ENCODE measurements around the gene POMT1. TPM values are rescaled to one million over a fixed set of nuclear protein-coding genes. Genes with fewer than 3 reads are reported as not detected.
"Not testable (repeated sequence)": the region's sequence is repeated elsewhere in the genome, so short reads cannot be mapped to it uniquely, and the experiment has no call there.

POMT1 gene
- total RNA-seq, 4 donors from 2014 or later = 14.3 to 43.1 (median 32.2) TPM

DNA sequence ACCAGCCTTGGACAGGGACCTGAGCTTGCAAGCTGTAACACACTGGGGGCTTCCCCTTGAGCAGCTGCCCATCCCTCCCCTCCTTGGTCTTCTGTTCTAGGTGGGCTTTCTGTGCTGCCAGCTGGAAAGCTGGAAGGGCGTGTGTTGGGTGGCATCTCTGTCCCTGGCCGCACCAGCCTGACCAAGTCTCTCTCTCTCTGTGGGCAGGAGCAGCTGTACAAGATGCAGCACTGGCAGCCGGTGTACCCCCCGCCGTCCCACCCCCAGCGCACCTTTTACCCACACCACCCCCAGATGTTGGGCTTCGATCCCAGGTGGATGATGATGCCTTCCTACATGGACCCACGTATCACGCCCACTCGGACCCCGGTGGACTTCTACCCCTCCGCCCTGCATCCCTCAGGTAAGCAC is 32.1 kb upstream of the POMT1 start:
- in situ Hi-C loops (cut with MboI; ENCODE audit: low sequenced_read_pairs in 4 of 4) = loop anchor here in 1 of 4 donors (25.0 kb wide), 1 partner anchor 108 kb away; no protein-coding TSS in a partner anchor
- intact Hi-C loops (cut with DNase I; ENCODE audit: low total_unique reads) = no loop called here
- ATAC-seq = no peak
- DNase-seq = no peak
- Histone ChIP-seq H3K27ac (no peak overlapping the region), H3K27me3 (no peaks in the 10 kb centered on the region), H3K4me3 (no peak overlapping the region), H3K9me3 (no peaks in the 10 kb centered on the region), H3K4me1 (no peaks in the 10 kb centered on the region), H3K36me3 (peaks cover 6 to 97% of the 10 kb centered on the region in 2 donors)
- TF ChIP-seq, protein P1, sequence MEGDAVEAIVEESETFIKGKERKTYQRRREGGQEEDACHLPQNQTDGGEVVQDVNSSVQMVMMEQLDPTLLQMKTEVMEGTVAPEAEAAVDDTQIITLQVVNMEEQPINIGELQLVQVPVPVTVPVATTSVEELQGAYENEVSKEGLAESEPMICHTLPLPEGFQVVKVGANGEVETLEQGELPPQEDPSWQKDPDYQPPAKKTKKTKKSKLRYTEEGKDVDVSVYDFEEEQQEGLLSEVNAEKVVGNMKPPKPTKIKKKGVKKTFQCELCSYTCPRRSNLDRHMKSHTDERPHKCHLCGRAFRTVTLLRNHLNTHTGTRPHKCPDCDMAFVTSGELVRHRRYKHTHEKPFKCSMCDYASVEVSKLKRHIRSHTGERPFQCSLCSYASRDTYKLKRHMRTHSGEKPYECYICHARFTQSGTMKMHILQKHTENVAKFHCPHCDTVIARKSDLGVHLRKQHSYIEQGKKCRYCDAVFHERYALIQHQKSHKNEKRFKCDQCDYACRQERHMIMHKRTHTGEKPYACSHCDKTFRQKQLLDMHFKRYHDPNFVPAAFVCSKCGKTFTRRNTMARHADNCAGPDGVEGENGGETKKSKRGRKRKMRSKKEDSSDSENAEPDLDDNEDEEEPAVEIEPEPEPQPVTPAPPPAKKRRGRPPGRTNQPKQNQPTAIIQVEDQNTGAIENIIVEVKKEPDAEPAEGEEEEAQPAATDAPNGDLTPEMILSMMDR (IDR thresholded peaks at IDR 0.05 in 4 of 5, conservative IDR thresholded peaks at IDR 0.05 in 1 of 5) = no peak
- no peak for TF ChIP-seq POLR2A (IDR thresholded peaks at IDR 0.05)

DNA sequence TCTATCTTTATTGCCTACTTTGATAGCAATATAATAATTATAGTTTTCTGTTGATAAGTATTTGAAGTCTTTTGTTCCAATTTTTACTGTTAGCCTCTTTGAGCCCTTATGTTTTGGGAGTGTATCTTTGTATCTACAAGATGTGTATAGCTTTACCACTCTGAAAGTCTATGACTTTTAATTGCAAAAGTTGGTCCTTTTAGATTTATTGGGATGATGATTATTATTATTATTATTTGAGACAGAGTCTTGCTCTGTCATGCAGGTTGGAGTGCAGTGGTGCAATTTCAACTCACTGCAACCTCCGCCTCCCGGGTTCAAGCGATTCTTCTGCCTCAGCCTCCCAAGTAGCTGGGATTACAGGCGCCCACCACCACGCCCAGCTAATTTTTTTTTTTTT is 30.6 kb upstream of the POMT1 start:
- H3K27ac ChIP-seq; DNase-seq; H3K4me3 ChIP-seq; H3K27me3 ChIP-seq; ATAC-seq; H3K9me3 ChIP-seq; intact Hi-C loops (cut with DNase I; ENCODE audit: low total_unique reads): not testable (repeated sequence)
- Histone ChIP-seq H3K36me3 (peaks cover 6 to 97% of the 10 kb centered on the region in 2 donors), H3K4me1 (peaks cover 4 to 10% of the 10 kb centered on the region in 2 donors)
- in situ Hi-C loops (cut with MboI; ENCODE audit: low sequenced_read_pairs in 4 of 4) = loop anchor here in 1 of 4 donors (25.0 kb wide), 1 partner anchor 110 kb away; no protein-coding TSS in a partner anchor

DNA sequence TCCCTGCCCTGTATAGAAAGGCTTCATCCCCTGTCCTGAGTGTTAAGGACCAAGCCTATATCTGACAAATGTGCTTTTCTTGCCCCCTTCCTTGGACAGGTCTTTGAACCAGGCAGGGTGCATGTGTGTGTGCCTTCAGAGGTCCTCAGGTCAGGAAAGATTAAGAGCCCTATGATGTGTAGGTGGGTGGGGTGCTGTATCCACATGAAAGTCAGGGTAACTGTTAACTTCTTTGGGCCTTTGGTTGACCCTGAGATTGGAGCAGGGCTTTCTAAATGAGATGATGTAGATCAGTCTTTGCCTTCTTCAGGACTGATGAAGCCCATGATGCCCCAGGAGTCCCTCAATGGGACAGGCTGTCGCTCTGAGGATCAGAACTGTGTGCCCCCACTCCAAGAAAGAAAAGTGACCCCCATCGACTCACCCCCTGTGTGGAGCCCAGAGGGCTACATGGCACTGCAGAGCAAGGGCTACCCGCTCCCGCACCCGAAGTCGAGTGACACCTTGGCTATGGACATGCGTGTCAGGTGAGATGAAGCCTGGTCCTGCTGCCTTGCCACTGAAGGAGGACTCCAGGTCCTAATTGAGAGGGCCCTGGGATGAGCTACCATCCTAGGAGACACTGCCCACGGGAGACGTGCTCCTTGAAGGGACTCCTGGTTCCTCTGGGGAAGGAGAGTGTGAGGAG is 29.4 kb upstream of the POMT1 start:
- Histone ChIP-seq H3K9me3 (no peaks in the 10 kb centered on the region), H3K27ac (no peak overlapping the region), H3K4me3 (no peak overlapping the region), H3K27me3 (no peaks in the 10 kb centered on the region), H3K36me3 (peaks cover 6 to 96% of the 10 kb centered on the region in 2 donors), H3K4me1 (peaks cover 10 to 12% of the 10 kb centered on the region in 2 donors)
- TF ChIP-seq POLR2A (IDR thresholded peaks at IDR 0.05) = no peak
- TF ChIP-seq, protein P1 (IDR thresholded peaks at IDR 0.05 in 4 of 5, conservative IDR thresholded peaks at IDR 0.05 in 1 of 5) = no peak
- no peak for ATAC-seq
- DNase-seq = no peak
- intact Hi-C loops (cut with DNase I; ENCODE audit: low total_unique reads) (no loop called here), in situ Hi-C loops (cut with MboI; ENCODE audit: low sequenced_read_pairs in 4 of 4) (loop anchor here in 1 of 4 donors (25.0 kb wide), 1 partner anchor 111 kb away; no protein-coding TSS in a partner anchor)

DNA sequence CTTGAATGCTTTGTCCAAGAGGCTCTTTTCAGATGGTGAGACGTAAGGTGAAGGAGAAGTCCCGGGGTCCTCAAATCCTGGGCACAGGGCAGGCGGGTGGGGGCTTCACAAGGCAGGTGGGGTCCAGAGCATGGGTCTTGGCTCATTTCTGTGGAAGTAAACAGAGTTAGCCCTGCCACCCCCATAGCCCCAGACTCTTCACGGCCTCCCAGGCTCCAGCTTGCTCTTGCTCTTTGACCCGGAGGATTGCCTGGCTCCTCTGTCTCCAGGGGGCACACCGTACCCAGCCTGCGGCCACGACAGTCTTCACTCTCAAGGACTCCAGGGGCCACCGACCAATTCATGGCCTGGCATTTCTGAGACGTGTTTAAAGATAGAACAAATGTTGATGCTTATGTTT is 28.8 kb upstream of the POMT1 start:
- H3K27ac ChIP-seq = no peak overlapping the region
- H3K27me3 ChIP-seq = no peaks in the 10 kb centered on the region
- ATAC-seq = no peak
- H3K4me1 ChIP-seq = peaks cover 10 to 12% of the 10 kb centered on the region in 2 donors
- no peak overlapping the region for H3K4me3 ChIP-seq
- peaks cover 7 to 91% of the 10 kb centered on the region in 2 donors for H3K36me3 ChIP-seq
- DNase-seq = no peak
- intact Hi-C loops (cut with DNase I; ENCODE audit: low total_unique reads) = no loop called here
- in situ Hi-C loops (cut with MboI; ENCODE audit: low sequenced_read_pairs in 4 of 4) = loop anchor here in 1 of 4 donors (25.0 kb wide), 1 partner anchor 112 kb away; no protein-coding TSS in a partner anchor
- TF ChIP-seq, protein P1 (IDR thresholded peaks at IDR 0.05 in 4 of 5, conservative IDR thresholded peaks at IDR 0.05 in 1 of 5) = no peak
- TF ChIP-seq POLR2A (IDR thresholded peaks at IDR 0.05) = no peak
- H3K9me3 ChIP-seq = no peaks in the 10 kb centered on the region

DNA sequence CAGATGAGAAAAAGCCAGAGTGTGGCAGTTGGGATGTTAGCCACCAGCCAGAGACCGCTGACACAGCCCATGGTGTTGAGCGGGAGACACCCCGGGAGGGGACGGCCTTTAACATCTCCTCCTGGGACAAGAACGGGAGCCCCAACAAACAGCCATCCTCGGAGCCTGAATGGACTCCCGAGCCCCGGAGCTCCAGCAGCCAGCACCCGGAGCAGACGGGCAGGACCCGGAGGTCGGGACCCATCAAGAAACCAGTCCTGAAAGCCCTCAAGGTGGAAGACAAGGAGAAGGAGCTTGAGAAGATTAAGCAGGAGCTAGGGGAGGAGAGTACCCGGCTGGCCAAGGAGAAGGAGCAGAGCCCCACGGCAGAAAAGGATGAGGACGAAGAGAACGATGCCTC is 28.0 kb upstream of the POMT1 start:
- in situ Hi-C loops (cut with MboI; ENCODE audit: low sequenced_read_pairs in 4 of 4) (loop anchor here in 3 of 4 donors (25.0 kb wide), 2 partner anchors 87 to 112 kb away; partner anchors contain the start of gene PRRC2B (in 2 of the 3)), intact Hi-C loops (cut with DNase I; ENCODE audit: low total_unique reads) (no loop called here)
- Histone ChIP-seq H3K27ac (peak overlapping the region in 3 of 4 donors; percentile 77 to 90 (median 83)), H3K9me3 (no peaks in the 10 kb centered on the region), H3K4me3 (no peak overlapping the region), H3K36me3 (peaks cover 9 to 92% of the 10 kb centered on the region in 2 donors), H3K4me1 (peaks cover 12 to 13% of the 10 kb centered on the region in 2 donors), H3K27me3 (no peaks in the 10 kb centered on the region)
- DNase-seq (no peak), ATAC-seq (no peak)
- TF ChIP-seq, protein P1 (IDR thresholded peaks at IDR 0.05 in 4 of 5, conservative IDR thresholded peaks at IDR 0.05 in 1 of 5) = no peak
- TF ChIP-seq POLR2A (IDR thresholded peaks at IDR 0.05) = no peak
